ENCODE data around the gene PEX14. TPM values are rescaled to one million over a fixed set of nuclear protein-coding genes. Genes with fewer than 3 reads are reported as not detected.

Gene PEX14
- total and polyA plus RNA-seq, 9 of the 15 experiments (the other 6 are each of a cell fraction or from before 2014, with no cell fraction given), result 2.6 to 45.7 (median 22.7) TPM

GRCh38 chr1:10597492-10598388 is 123.0 kb downstream of the PEX14 start (continued):
- TF ChIP-seq POLR3A (IDR thresholded peaks at IDR 0.05; ENCODE audit: borderline replicate concordance, extremely low read depth, insufficient read depth, insufficient read length), result no peak

GRCh38 chr1:10598389-10598702 is 123.6 kb downstream of the PEX14 start:
- Histone ChIP-seq H3K36me3 (ENCODE audit: control insufficient read depth, insufficient read depth, low read length) (peaks cover 21% of the 10 kb centered on the region; the same call in 1 of the 3 replicates), H4K20me1 (replicated peaks; ENCODE audit: control insufficient read depth, insufficient read depth, low read length) (no peaks in the 10 kb centered on the region), H2AFZ (ENCODE audit: low read depth, low read length) (no peak overlapping the region), H3K79me2 (ENCODE audit: control insufficient read depth, insufficient read depth, low read length) (no peaks in the 10 kb centered on the region), H3K9me1 (ENCODE audit: control insufficient read depth, insufficient read depth, low read length) (no peaks in the 10 kb centered on the region), H3K27ac (ENCODE audit: extremely low read depth, low read depth, low read length) (no peak overlapping the region), H3K27me3 (ENCODE audit: control insufficient read depth in 2 of 2, insufficient read depth in 2 of 2, low read length in 2 of 2) (no peaks in the 10 kb centered on the region), H3K4me3 (no peak overlapping the region), H3K4me1 (replicated peaks in 1 of 2; ENCODE audit: control insufficient read depth in 2 of 2, insufficient read depth in 2 of 2, low read length in 2 of 2) (no peaks in the 10 kb centered on the region), H3K9ac (ENCODE audit: insufficient read depth in 1 of 2, low read depth in 2 of 2, low read length in 2 of 2) (0 out of 4 replicates have a peak overlapping the region, but pooled peaks of 1 of the 2 experiments have one; percentile 2), H3K9me3 (replicated peaks; ENCODE audit: control insufficient read depth, insufficient read depth, low read depth, low read length) (no peaks in the 10 kb centered on the region), H3K4me2 (ENCODE audit: insufficient read depth, low read length) (no peak overlapping the region)
- no TSS peak for BruUV-seq (replicated peaks)
- 78% methylated on average over 6 of the region's 6 CpGs for WGBS (ENCODE audit: insufficient coverage, low coverage, missing lambda C conversion rate)
- FAIRE-seq (no peak), DNase-seq (ENCODE audit: extremely low read depth in 1 of 4, low spot score in 3 of 4) (no peak), ATAC-seq (no peak)
- ChIA-PET POLR2A (interaction anchor here (0.5 to 0.6 kb wide), 2 partner anchors 16 to 91 kb away, joined by 4 read pairs; no protein-coding TSS in a partner anchor), CTCF (ENCODE audit: low intra/inter-chr PET ratio) (no interaction called here)
- TF ChIP-seq ZBTB17 (CRISPR knock-in tag; IDR thresholded peaks at IDR 0.05) (no peak), CBX1 (IDR thresholded peaks at IDR 0.05; ENCODE audit: low read depth) (no peak), ZKSCAN3 (CRISPR knock-in tag; IDR thresholded peaks at IDR 0.05) (no peak), CTCF (IDR thresholded peaks at IDR 0.05 in 2 of 3, conservative IDR thresholded peaks at IDR 0.05 in 1 of 3; ENCODE audit: insufficient read depth in 2 of 3, low read depth in 1 of 3, low read length in 3 of 3) (0 out of 6 replicates have a peak, but pooled peaks of 1 of the 3 experiments have one; percentile 2), ZNF134 (CRISPR knock-in tag; conservative IDR thresholded peaks at IDR 0.05) (no peak), ZNF3 (CRISPR knock-in tag; IDR thresholded peaks at IDR 0.05) (no peak), NBN (IDR thresholded peaks at IDR 0.05; ENCODE audit: low read depth) (no peak), ATF3 (IDR thresholded peaks at IDR 0.05) (no peak), ATF3 (CRISPR knock-in tag; conservative IDR thresholded peaks at IDR 0.05) (no peak)
- in situ Hi-C loops (cut with MboI) (loop anchor here (10.0 kb wide), 1 partner anchor 266 kb away; no protein-coding TSS in a partner anchor), intact Hi-C loops (cut with micrococcal nuclease) (no loop called here)
